Memory B cell (primary cell): ENCODE data around the gene OSBPL10.

ENCODE experiments used
- ATAC-seq: fragments of 150-1000 bp; cut with Tn5 transposase; 2 replicates; pipeline ENCODE4 v1.10.0; 2021; ENCODE audit warnings: low read depth, mild to moderate bottlenecking, moderate library complexity
- DNase-seq, 2 donors: peaks; one replicate each; pipeline ENCODE4 v3.0.0; 2022; ENCODE audit warnings: low spot score in 2 of 2
- H3K27ac Mint-ChIP-seq: one replicate; pipeline ENCODE4 v1.8.0; 2022; ENCODE audit warnings: mild to moderate bottlenecking, moderate library complexity, mixed read lengths
- H3K27me3 Mint-ChIP-seq: one replicate; pipeline ENCODE4 v1.8.0; 2022; ENCODE audit warnings: mixed read lengths
- H3K36me3 Mint-ChIP-seq: one replicate; pipeline ENCODE4 v1.8.0; 2022; ENCODE audit warnings: mild to moderate bottlenecking, mixed read lengths
- H3K4me1 Mint-ChIP-seq: one replicate; pipeline ENCODE4 v1.8.0; 2022; ENCODE audit warnings: mixed read lengths
- H3K4me3 Mint-ChIP-seq: one replicate; pipeline ENCODE4 v1.8.0; 2022; ENCODE audit warnings: mild to moderate bottlenecking, moderate library complexity, mixed read lengths
- H3K9me3 Mint-ChIP-seq: one replicate; pipeline ENCODE4 v1.8.0; 2022; ENCODE audit warnings: mixed read lengths

The OSBPL10 gene

GRCh38 chr3:31892916-31893573, 88.0 kb downstream of the OSBPL10 start:
- DNase-seq = no peak
- Mint-ChIP-seq H3K27ac (peak overlapping the region; percentile 78), H3K4me1 (peaks cover 65% of the 10 kb centered on the region), H3K4me3 (peak overlapping the region; percentile 59), H3K36me3 (peaks cover 37% of the 10 kb centered on the region), H3K9me3 (no peaks in the 10 kb centered on the region), H3K27me3 (no peaks in the 10 kb centered on the region)
- no peak for ATAC-seq

DNA sequence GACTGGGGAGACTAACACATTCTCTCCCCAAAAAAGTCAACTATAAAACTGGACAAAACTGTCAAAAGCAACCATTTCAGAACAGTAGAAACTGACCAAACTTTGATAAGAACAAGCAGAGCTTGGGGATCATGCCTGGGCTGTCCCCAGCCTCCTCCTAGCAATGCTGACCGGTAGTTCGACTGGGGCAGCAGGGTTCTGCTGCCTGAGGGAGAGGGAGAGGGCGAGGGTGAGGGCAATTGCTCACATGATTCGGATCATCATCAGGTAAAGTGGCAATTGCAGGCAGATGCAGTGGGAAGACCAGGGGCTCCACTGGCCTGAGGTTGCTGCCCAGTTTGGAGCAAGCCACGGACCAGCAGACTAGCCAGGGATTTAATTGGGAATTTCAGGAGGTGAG, 88.6 kb downstream of the OSBPL10 start:
- Mint-ChIP-seq H3K27me3 (no peaks in the 10 kb centered on the region), H3K36me3 (peaks cover 41% of the 10 kb centered on the region), H3K4me3 (peak overlapping the region; percentile 59), H3K27ac (peak overlapping the region; percentile 78), H3K4me1 (peaks cover 70% of the 10 kb centered on the region), H3K9me3 (no peaks in the 10 kb centered on the region)
- ATAC-seq (no peak), DNase-seq (no peak)

GRCh38 chr3:31891876-31892455, 89.1 kb downstream of the OSBPL10 start:
- peak overlapping the region; percentile 27 for H3K4me3 Mint-ChIP-seq
- H3K27me3 Mint-ChIP-seq = no peaks in the 10 kb centered on the region
- peaks cover 41% of the 10 kb centered on the region for H3K36me3 Mint-ChIP-seq
- ATAC-seq (no peak), DNase-seq (no peak)
- H3K4me1 Mint-ChIP-seq = peaks cover 70% of the 10 kb centered on the region
- peak overlapping the region; percentile 42 for H3K27ac Mint-ChIP-seq
- no peaks in the 10 kb centered on the region for H3K9me3 Mint-ChIP-seq

DNA sequence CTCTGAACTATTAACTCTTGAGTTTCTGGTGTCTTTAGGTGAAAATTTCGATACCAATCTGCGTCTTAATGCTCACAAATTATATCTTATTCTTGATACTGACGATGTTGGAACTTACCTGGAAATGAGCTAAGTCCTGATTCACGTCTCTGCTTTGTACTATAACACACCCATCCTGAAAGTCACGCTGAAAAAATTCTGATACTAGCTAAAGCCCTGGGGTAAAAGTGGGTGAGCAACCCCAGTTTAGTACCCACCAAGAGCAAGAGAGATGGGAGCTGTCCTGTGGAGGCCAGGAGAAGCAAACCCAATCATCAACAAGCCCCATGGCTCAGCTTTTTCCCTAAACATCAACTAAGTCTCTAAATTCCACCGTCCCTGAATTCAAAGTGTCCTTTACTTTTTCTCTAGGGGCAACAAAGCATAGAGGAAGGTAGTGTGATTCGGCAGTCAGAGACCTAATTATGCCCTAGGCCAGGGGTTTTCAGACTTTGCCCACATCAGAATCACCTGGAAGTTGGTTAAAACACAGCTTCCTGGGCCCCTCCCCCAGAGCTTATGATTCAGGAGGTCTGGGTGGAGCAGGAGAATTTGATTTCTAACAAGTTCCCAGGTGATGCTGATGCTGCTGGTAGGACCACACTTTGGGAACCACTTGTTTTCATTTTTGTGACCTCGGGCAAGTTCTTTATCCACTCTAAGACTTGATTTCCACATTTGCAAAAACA, 90.2 kb downstream of the OSBPL10 start:
- peak; percentile 59 for ATAC-seq
- DNase-seq = no peak
- Mint-ChIP-seq H3K4me1 (peaks cover 74% of the 10 kb centered on the region), H3K36me3 (peaks cover 41% of the 10 kb centered on the region), H3K27ac (peak overlapping the region; percentile 42), H3K9me3 (no peaks in the 10 kb centered on the region), H3K4me3 (peak overlapping the region; percentile 4), H3K27me3 (no peaks in the 10 kb centered on the region)

GRCh38 chr3:31890007-31890406, 91.1 kb downstream of the OSBPL10 start:
- Mint-ChIP-seq H3K27me3 (no peaks in the 10 kb centered on the region), H3K27ac (peak overlapping the region; percentile 42), H3K9me3 (no peaks in the 10 kb centered on the region), H3K4me3 (no peak overlapping the region), H3K4me1 (peaks cover 74% of the 10 kb centered on the region), H3K36me3 (peaks cover 35% of the 10 kb centered on the region)
- DNase-seq (no peak), ATAC-seq (no peak)

DNA sequence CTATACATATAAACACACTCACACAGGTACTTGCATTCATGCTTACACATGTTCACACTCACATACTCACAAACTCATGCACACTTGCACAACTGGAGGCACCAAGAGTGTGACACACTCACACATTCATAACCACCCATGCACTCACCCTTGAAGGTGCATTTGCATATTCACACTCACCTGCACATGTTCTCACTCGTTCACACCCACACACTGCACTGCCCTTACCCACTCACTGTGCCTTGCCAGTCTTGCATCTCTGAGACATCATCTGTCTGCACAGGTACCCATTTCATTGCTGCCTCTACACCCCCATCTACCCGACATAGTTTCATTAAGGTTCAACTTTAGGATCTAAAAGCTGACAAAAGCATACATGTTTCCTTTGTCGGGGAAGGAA, 95.8 kb downstream of the OSBPL10 start:
- peak; percentile 68 for ATAC-seq
- Mint-ChIP-seq H3K4me3 (peak overlapping the region; percentile 2), H3K36me3 (peaks cover 39% of the 10 kb centered on the region), H3K27me3 (no peaks in the 10 kb centered on the region), H3K4me1 (peaks cover 68% of the 10 kb centered on the region), H3K9me3 (peaks cover 3% of the 10 kb centered on the region), H3K27ac (no peak overlapping the region)
- DNase-seq = no peak

DNA sequence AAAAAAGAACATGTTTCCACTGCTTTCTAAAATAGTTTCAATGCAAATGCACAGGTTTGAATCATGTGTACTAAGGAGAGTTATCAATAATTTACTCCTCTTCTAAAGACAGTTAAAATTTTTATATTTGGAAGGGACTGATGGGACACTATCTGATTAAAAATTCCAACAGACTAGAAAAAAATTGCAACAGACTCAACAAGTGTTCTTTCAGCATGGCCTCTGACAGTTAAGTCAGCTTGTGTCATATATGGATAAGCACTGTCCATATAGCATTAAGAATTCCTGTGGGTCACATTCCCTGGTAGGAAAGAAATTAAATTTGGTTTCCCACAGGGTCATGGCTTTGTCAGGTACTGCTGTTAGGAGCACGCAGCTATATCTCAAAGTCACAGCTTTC, 96.8 kb downstream of the OSBPL10 start:
- no peaks in the 10 kb centered on the region for H3K27me3 Mint-ChIP-seq
- peaks cover 38% of the 10 kb centered on the region for H3K36me3 Mint-ChIP-seq
- H3K4me1 Mint-ChIP-seq = peaks cover 71% of the 10 kb centered on the region
- ATAC-seq (no peak), DNase-seq (no peak)
- H3K4me3 Mint-ChIP-seq = no peak overlapping the region
- peaks cover 3% of the 10 kb centered on the region for H3K9me3 Mint-ChIP-seq
- H3K27ac Mint-ChIP-seq = peak overlapping the region; percentile 67

GRCh38 chr3:31882895-31883294, 98.2 kb downstream of the OSBPL10 start:
- peaks cover 63% of the 10 kb centered on the region for H3K4me1 Mint-ChIP-seq

DNA sequence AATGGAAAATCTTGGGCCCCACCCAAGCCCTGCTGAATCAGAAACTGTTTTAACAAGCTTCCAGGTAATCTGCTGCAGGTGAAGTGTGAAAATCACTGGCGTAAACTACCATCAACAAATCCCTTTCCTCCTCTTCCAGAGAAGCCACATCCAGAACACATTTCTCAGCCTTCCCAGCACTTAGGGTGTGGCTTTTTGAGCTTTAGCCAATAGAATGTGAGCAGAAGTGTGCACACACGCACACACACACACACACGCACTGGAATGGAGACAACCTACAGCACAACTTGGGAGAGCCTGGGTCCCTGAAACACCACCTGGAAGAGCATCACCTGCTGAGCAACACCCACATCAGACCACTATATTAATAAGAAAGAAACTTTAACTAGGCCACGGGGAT, 98.6 kb downstream of the OSBPL10 start:
- no peaks in the 10 kb centered on the region for H3K27me3 Mint-ChIP-seq
- peaks cover 35% of the 10 kb centered on the region for H3K36me3 Mint-ChIP-seq
- peaks cover 59% of the 10 kb centered on the region for H3K4me1 Mint-ChIP-seq
- ATAC-seq (no peak), DNase-seq (no peak)
- H3K9me3 Mint-ChIP-seq = peaks cover 3% of the 10 kb centered on the region
- H3K27ac Mint-ChIP-seq = peak overlapping the region; percentile 95
- H3K4me3 Mint-ChIP-seq = peak overlapping the region; percentile 37

More at GRCh38 chr3:31882895-31883294, 98.2 kb downstream of the OSBPL10 start:
- Mint-ChIP-seq H3K36me3 (peaks cover 36% of the 10 kb centered on the region), H3K9me3 (peaks cover 3% of the 10 kb centered on the region), H3K27ac (peak overlapping the region; percentile 95), H3K27me3 (no peaks in the 10 kb centered on the region), H3K4me3 (no peak overlapping the region)
- DNase-seq (no peak), ATAC-seq (no peak)

GRCh38 chr3:31880482-31881078, 100.5 kb downstream of the OSBPL10 start:
- Mint-ChIP-seq H3K4me1 (peaks cover 56% of the 10 kb centered on the region), H3K9me3 (peaks cover 3% of the 10 kb centered on the region), H3K27ac (peak overlapping the region; percentile 95), H3K27me3 (no peaks in the 10 kb centered on the region), H3K4me3 (peak overlapping the region; percentile 0), H3K36me3 (peaks cover 40% of the 10 kb centered on the region)
- DNase-seq = no peak
- ATAC-seq = no peak

DNA sequence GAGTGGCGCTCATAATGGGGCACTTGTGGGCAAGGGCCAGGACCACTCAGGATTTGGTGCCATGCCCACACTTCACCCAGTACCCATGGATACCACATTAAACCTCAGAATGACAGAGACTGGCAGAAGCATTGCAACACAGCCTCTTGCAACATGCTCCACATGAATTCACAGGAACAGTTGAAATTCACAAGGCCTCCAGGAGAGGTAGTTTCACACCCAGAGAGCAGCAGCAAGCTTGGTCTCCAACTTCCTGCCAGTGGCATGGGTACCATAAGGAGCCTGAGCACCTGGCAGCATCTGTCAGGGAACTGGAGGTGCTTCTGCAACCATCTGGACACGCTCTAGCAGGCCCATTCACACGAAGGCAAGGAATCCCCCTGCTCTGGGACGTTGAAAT, 101.0 kb downstream of the OSBPL10 start:
- Mint-ChIP-seq H3K4me3 (no peak overlapping the region), H3K27me3 (no peaks in the 10 kb centered on the region), H3K36me3 (peaks cover 43% of the 10 kb centered on the region), H3K9me3 (peaks cover 3% of the 10 kb centered on the region), H3K27ac (peak overlapping the region; percentile 95), H3K4me1 (peaks cover 55% of the 10 kb centered on the region)
- peak in 1 of 2 donors; percentile 24 for DNase-seq
- ATAC-seq = peak; percentile 91

GRCh38 chr3:31879365-31879764, 101.7 kb downstream of the OSBPL10 start:
- Mint-ChIP-seq H3K4me1 (peaks cover 54% of the 10 kb centered on the region), H3K4me3 (peak overlapping the region; percentile 15), H3K9me3 (peaks cover 3% of the 10 kb centered on the region), H3K36me3 (peaks cover 49% of the 10 kb centered on the region), H3K27me3 (no peaks in the 10 kb centered on the region), H3K27ac (peak overlapping the region; percentile 95)
- ATAC-seq (no peak), DNase-seq (no peak)

DNA sequence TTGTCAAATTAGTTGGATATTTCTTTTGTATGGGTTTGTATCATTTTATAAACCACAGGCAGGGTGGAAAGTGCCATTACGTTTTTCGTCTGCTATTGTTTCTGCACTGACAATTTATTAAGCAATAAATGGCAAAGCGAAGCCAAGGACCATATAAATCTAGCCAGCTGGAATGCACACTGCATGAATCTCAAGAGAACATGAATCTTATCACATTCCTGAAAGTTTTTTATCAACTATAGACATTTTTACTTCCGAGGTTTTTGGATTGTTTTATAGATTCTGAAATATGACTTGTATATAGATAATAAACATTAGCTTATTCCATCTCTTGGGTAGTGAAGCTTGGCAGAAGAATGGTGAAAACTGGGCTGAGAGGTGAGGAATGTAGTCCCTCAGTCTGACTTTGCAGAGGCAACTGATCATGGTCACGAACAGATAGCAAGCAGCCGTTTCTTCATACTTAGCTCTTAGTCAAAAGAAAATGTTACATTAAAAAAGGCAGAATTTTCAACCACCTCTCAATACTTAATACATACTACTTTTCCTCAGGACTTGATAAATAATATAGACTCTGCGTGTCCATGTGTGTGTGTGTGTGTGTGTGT, 102.7 kb downstream of the OSBPL10 start:
- peaks cover 3% of the 10 kb centered on the region for H3K9me3 Mint-ChIP-seq
- ATAC-seq = no peak

GRCh38 chr3:31876331-31876730, 104.7 kb downstream of the OSBPL10 start:
- Mint-ChIP-seq H3K36me3 (peaks cover 56% of the 10 kb centered on the region), H3K4me3 (peak overlapping the region; percentile 8), H3K4me1 (peaks cover 40% of the 10 kb centered on the region), H3K27ac (peak overlapping the region; percentile 45), H3K9me3 (peaks cover 3% of the 10 kb centered on the region), H3K27me3 (no peaks in the 10 kb centered on the region)
- ATAC-seq (no peak), DNase-seq (no peak)

More for the DNA sequence above, 102.7 kb downstream of the OSBPL10 start:
- peak overlapping the region; percentile 14 for H3K27ac Mint-ChIP-seq
- H3K27me3 Mint-ChIP-seq = no peaks in the 10 kb centered on the region
- H3K4me3 Mint-ChIP-seq = no peak overlapping the region
- no peak for DNase-seq
- peaks cover 52% of the 10 kb centered on the region for H3K36me3 Mint-ChIP-seq
- H3K4me1 Mint-ChIP-seq = peaks cover 50% of the 10 kb centered on the region
